SK-N-SH (cell line): ENCODE results near the gene PBX4. TPM values are rescaled to one million over a fixed set of nuclear protein-coding genes. Genes with fewer than 3 reads are reported as not detected.

ENCODE experiments used
- CTCF ChIA-PET: fragments of 300-600, 350-600 bp; formaldehyde crosslinking; extraction: SDS; loops from one replicate; lab custom pipeline; 2021; lab: Yijun Ruan, JAX
- POLR2A ChIA-PET: fragments of 350-600 bp; sonication (Branson Sonifier 250); formaldehyde crosslinking; extraction: SDS; loops from one replicate; lab custom pipeline; 2020; ENCODE audit warnings: antibody characterized with exemption, inconsistent platforms; lab: Yijun Ruan, JAX
- DNase-seq: peaks from one replicate; pipeline ENCODE4 v3.0.0; 2012
- H2AFZ ChIP-seq: fragments of 200-600 bp; sonication (generic); 2 replicates; pipeline ENCODE4 v1.8.1; 2016; ENCODE audit warnings: antibody characterized with exemption, mild to moderate bottlenecking, low read depth
- H3F3A ChIP-seq: fragments of 200-600 bp; sonication (generic); replicated peaks from 2 replicates; pipeline ENCODE3; 2016; ENCODE audit warnings: antibody characterized with exemption, mild to moderate bottlenecking; ENCODE audit not compliant: insufficient read depth
- H3K27ac ChIP-seq, 2 experiments: fragments of 200-500 bp in 1 of 2; fragments of 200-600 bp in 1 of 2; sonication (Bioruptor generic) in 1 of 2; sonication (generic), shearing (Covaris generic) in 1 of 2; 2 replicates each; pipeline versions ENCODE4 v1.5.1 to v1.6.1; 2014 to 2016; ENCODE audit warnings: low read depth in 2 of 2, inconsistent platforms in 1 of 2, low read length in 1 of 2, mild to moderate bottlenecking in 1 of 2, mixed read lengths in 1 of 2
- H3K27me3 ChIP-seq: fragments of 200-600 bp; sonication (generic), shearing (Covaris generic); 2 replicates; pipeline ENCODE4 v1.6.1; 2016; ENCODE audit warnings: mixed run types; ENCODE audit not compliant: insufficient read depth
- H3K36me3 ChIP-seq, 2 experiments: fragments of 200-500 bp in 1 of 2; fragments of 200-600 bp in 1 of 2; sonication (Bioruptor generic) in 1 of 2; sonication (generic) in 1 of 2; replicated peaks in 1 of 2; 2 replicates each; pipeline versions ENCODE3 to v1.5.1; 2014 to 2016; ENCODE audit warnings: low read length in 1 of 2, mild to moderate bottlenecking in 1 of 2; ENCODE audit not compliant: insufficient read depth in 2 of 2, control insufficient read depth in 1 of 2
- H3K4me1 ChIP-seq, 2 experiments: fragments of 200-500 bp in 1 of 2; fragments of 200-600 bp in 1 of 2; sonication (Bioruptor generic) in 1 of 2; sonication (generic), shearing (Covaris generic) in 1 of 2; 2 replicates each; pipeline versions ENCODE4 v1.5.1 to v1.6.1; 2014 to 2016; ENCODE audit warnings: low read depth in 1 of 2, low read length in 1 of 2, mixed run types in 1 of 2; ENCODE audit not compliant: insufficient read depth in 2 of 2, control insufficient read depth in 1 of 2
- H3K4me2 ChIP-seq: fragments of 200-600 bp; sonication (generic), shearing (Covaris generic); 2 replicates; pipeline ENCODE4 v1.6.1; 2017; ENCODE audit warnings: mixed run types
- H3K4me3 ChIP-seq, 2 experiments: fragments of 200-500 bp in 1 of 2; fragments of 200-600 bp in 1 of 2; sonication (Bioruptor generic) in 1 of 2; sonication (generic), shearing (Covaris generic) in 1 of 2; 2 replicates each; pipeline versions ENCODE4 v1.5.1 to v1.8.1; 2014 to 2016; ENCODE audit warnings: low read depth in 2 of 2, inconsistent platforms in 1 of 2, low read length in 1 of 2, mild to moderate bottlenecking in 1 of 2, mixed read lengths in 1 of 2, moderate library complexity in 1 of 2
- H3K79me2 ChIP-seq: fragments of 200-600 bp; sonication (generic); 2 replicates; pipeline ENCODE4 v1.8.1; 2017; ENCODE audit warnings: mild to moderate bottlenecking; ENCODE audit not compliant: insufficient read depth
- H3K9ac ChIP-seq: fragments of 200-600 bp; sonication (generic); 2 replicates; pipeline ENCODE4 v1.6.1; 2017; ENCODE audit warnings: mixed run types
- H3K9me2 ChIP-seq: fragments of 200-600 bp; sonication (generic); 2 replicates; pipeline ENCODE4 v1.6.1; 2017; ENCODE audit warnings: mixed run types
- H3K9me3 ChIP-seq: fragments of 200-600 bp; sonication (generic); 2 replicates; pipeline ENCODE4 v1.6.1; 2017; ENCODE audit warnings: mixed run types, mild to moderate bottlenecking, moderate library complexity
- H4K20me1 ChIP-seq: fragments of 200-600 bp; sonication (generic); 2 replicates; pipeline ENCODE4 v1.6.1; 2017; ENCODE audit warnings: mild to moderate bottlenecking, mixed run types; ENCODE audit not compliant: insufficient read depth
- CHD2 ChIP-seq: fragments of 150-350 bp; IDR thresholded peaks from 2 replicates; pipeline ENCODE4 v1.6.1; 2018; ENCODE audit warnings: low read length; ENCODE audit not compliant: partially characterized antibody
- ELF1 ChIP-seq: IDR thresholded peaks from 2 replicates; pipeline ENCODE4 v1.4.0; 2012
- EP300 ChIP-seq, 2 experiments: IDR thresholded peaks; 2 replicates each; pipeline versions ENCODE4 v1.4.0 to v1.6.1; 2012; ENCODE audit warnings: borderline replicate concordance in 1 of 2, low read depth in 1 of 2, low read length in 1 of 2
- EZH2phosphoT487 ChIP-seq: fragments of 200-600 bp; sonication (generic); IDR thresholded peaks from 2 replicates; pipeline ENCODE4 v1.6.1; 2017; ENCODE audit warnings: low read depth, mixed run types, mild to moderate bottlenecking, antibody characterized with exemption, moderate library complexity, borderline replicate concordance
- FOXJ3 ChIP-seq: sonication (generic); formaldehyde crosslinking; IDR thresholded peaks from 2 replicates; pipeline ENCODE4 v1.5.1; 2020; ENCODE audit warnings: mild to moderate bottlenecking, missing genetic modification reagents
- GABPA ChIP-seq: IDR thresholded peaks from 2 replicates; pipeline ENCODE4 v1.4.0; 2012; ENCODE audit warnings: low read depth, mild to moderate bottlenecking
- GATA2 ChIP-seq: sonication (generic); formaldehyde crosslinking; IDR thresholded peaks from 2 replicates; pipeline ENCODE4 v1.5.0; 2020; ENCODE audit warnings: mild to moderate bottlenecking, missing genetic modification reagents
- NFIC ChIP-seq: IDR thresholded peaks from 2 replicates; pipeline ENCODE4 v1.4.0; 2012; ENCODE audit warnings: borderline replicate concordance
- NRF1 ChIP-seq: IDR thresholded peaks from 2 replicates; pipeline ENCODE4 v1.6.1; 2012; ENCODE audit warnings: low read depth, mild to moderate bottlenecking, low read length
- PBX3 ChIP-seq: IDR thresholded peaks from 2 replicates; pipeline ENCODE4; 2012
- RAD21 ChIP-seq: IDR thresholded peaks from 2 replicates; pipeline ENCODE4 v1.6.1; 2012; ENCODE audit warnings: mild to moderate bottlenecking, low read length
- RCOR1 ChIP-seq: fragments of 150-350 bp; IDR thresholded peaks from 2 replicates; pipeline ENCODE4 v1.6.1; 2017; ENCODE audit warnings: antibody characterized with exemption, low read length
- REST ChIP-seq: IDR thresholded peaks from 2 replicates; pipeline ENCODE4 v1.6.1; 2012; ENCODE audit warnings: mild to moderate bottlenecking, low read depth, low read length, moderate library complexity
- RFX5 ChIP-seq: IDR thresholded peaks from 2 replicates; pipeline ENCODE4 v1.6.1; 2012; ENCODE audit warnings: mild to moderate bottlenecking, improper control_type of control experiment, low read length
- SIN3A ChIP-seq: IDR thresholded peaks from 2 replicates; pipeline ENCODE4 v1.6.1; 2012; ENCODE audit warnings: low read depth, mild to moderate bottlenecking, low read length, moderate library complexity, borderline replicate concordance
- SMC3 ChIP-seq: IDR thresholded peaks from 2 replicates; pipeline ENCODE4 v1.6.1; 2012; ENCODE audit warnings: low read depth, low read length, improper control_type of control experiment
- TAF1 ChIP-seq: IDR thresholded peaks from 2 replicates; pipeline ENCODE4 v1.6.1; 2012; ENCODE audit warnings: low read depth, mild to moderate bottlenecking, low read length, moderate library complexity, borderline replicate concordance
- TCF12 ChIP-seq: IDR thresholded peaks from 2 replicates; pipeline ENCODE4 v1.4.0; 2012
- USF1 ChIP-seq: IDR thresholded peaks from 2 replicates; pipeline ENCODE4 v1.4.0; 2012; ENCODE audit warnings: low read depth, borderline replicate concordance
- WGBS: methylation state at CpG from one replicate; pipeline ENCODE4 v1.1.6; 2017; ENCODE audit warnings: low lambda C conversion rate; 5-methylcytosine and 5-hydroxymethylcytosine counted together
- polyA plus RNA-seq, 3 experiments: library from polyadenylated mRNA; depleted of rRNA; stranded (reverse); fragments of >200 nt; gene quantifications; 2 replicates each; pipeline ENCODE4 v1.2.3, GENCODE V29; 2012

The PBX4 gene
- polyA plus RNA-seq, 1 of the 3 experiments (the other 2 are of a cell fraction), result 6.4 TPM

GRCh38 chr19:19535311-19536191 lies 82.9 kb downstream of the PBX4 start:
- H3K4me3 ChIP-seq, result no peak overlapping the region
- H3K27me3 ChIP-seq, result no peaks in the 10 kb centered on the region
- no peaks in the 10 kb centered on the region for H3K9me3 ChIP-seq
- 96% methylated on average over 13 of the region's 34 CpGs for WGBS
- POLR2A ChIA-PET, result no interaction called here
- DNase-seq, result no peak
- H3K4me2 ChIP-seq, result no peak overlapping the region
- CTCF ChIA-PET, result interaction anchor here (1.7 to 15.3 kb wide), 2 partner anchors 18 to 109 kb away, joined by 21 to 258 read pairs; partner anchors contain the start of gene GMIP
- TF ChIP-seq RAD21 (no peak), FOXJ3 (CRISPR knock-in tag) (no peak), REST (no peak), RCOR1 (no peak), SMC3 (no peak), EZH2phosphoT487 (no peak), RFX5 (no peak), PBX3 (no peak)
- no peaks in the 10 kb centered on the region for H3K36me3 ChIP-seq
- H3K9ac ChIP-seq, result no peak overlapping the region
- H3K27ac ChIP-seq, result no peak overlapping the region
- peaks cover 0 to 17% of the 10 kb centered on the region in 2 experiments; a peak in 1 of 4 replicates for H3K4me1 ChIP-seq
- H2AFZ ChIP-seq, result no peak overlapping the region
- H4K20me1 ChIP-seq, result no peaks in the 10 kb centered on the region; the same call in 1 of the 2 replicates
- H3K79me2 ChIP-seq, result no peaks in the 10 kb centered on the region
- H3K9me2 ChIP-seq, result no peaks in the 10 kb centered on the region
- H3F3A ChIP-seq, result peaks cover 14% of the 10 kb centered on the region

GRCh38 chr19:19534556-19535265 lies 83.8 kb downstream of the PBX4 start:
- Histone ChIP-seq H3K27ac (no peak overlapping the region), H3F3A (peaks cover 14% of the 10 kb centered on the region), H3K9me3 (no peaks in the 10 kb centered on the region), H3K79me2 (no peaks in the 10 kb centered on the region), H3K36me3 (no peaks in the 10 kb centered on the region), H3K4me1 (peaks cover 0 to 17% of the 10 kb centered on the region in 2 experiments; a peak in 1 of 4 replicates), H4K20me1 (no peaks in the 10 kb centered on the region; the same call in 1 of the 2 replicates), H3K9ac (no peak overlapping the region), H3K4me2 (no peak overlapping the region), H3K27me3 (no peaks in the 10 kb centered on the region), H2AFZ (no peak overlapping the region), H3K4me3 (no peak overlapping the region), H3K9me2 (no peaks in the 10 kb centered on the region)
- CTCF ChIA-PET, result interaction anchor here (1.7 to 15.3 kb wide), 2 partner anchors 19 to 109 kb away, joined by 21 to 258 read pairs; partner anchors contain the start of gene GMIP
- POLR2A ChIA-PET, result no interaction called here
- DNase-seq, result no peak
- 92% methylated on average over 17 of the region's 27 CpGs for WGBS
- no peak for TF ChIP-seq GABPA
- no peak for TF ChIP-seq NRF1
- TF ChIP-seq EZH2phosphoT487, result no peak
- TF ChIP-seq RFX5, result no peak
- no peak for TF ChIP-seq PBX3
- no peak for TF ChIP-seq SIN3A
- no peak for TF ChIP-seq ELF1
- TF ChIP-seq NFIC, result no peak
- TF ChIP-seq USF1, result no peak
- no peak for TF ChIP-seq TAF1
- TF ChIP-seq CHD2, result no peak
- no peak for TF ChIP-seq EP300 (IDR thresholded peaks at IDR 0.05; ENCODE audit: borderline replicate concordance in 1 of 2, low read depth in 1 of 2, low read length in 1 of 2)
- TF ChIP-seq GATA2, result no peak
- TF ChIP-seq TCF12, result no peak
